ENCODE results near the gene TRMO.

TRMO gene

DNA sequence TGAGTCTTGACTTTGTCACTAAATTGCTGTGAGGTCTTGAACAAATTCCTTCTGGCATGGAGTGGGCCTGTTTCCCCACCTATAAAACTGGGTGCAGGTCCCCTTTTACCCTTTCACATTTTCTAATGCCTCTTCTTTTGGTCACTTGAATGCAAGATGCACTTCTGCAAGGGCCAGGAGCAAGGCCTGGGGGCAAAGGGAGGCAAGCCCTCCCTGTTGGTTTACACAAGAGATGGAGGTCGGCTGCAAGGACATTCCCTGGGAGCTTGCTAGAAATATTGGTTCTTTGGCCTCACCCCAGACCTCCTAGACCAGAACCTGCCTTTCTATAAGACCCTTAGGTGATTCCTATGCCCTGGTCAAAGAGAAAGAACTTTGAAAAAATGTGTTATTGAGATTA lies 63.5 kb downstream of the TRMO start:
- no peak for DNase-seq

DNA sequence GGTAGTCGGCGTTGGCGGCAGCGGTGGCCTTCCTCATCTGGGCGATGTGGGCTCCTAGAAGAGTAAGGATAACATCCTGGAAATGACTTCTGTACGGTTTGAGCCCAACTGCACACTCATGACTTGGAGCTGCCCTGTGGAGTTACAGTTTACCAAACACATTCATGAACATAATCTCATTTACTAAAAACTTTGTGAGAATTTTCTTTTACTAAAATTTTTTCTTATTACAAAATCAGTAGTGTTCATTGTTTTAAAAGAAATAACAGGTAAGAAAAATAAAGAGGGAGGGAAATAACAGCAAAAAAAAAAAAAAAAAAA lies 63.9 kb downstream of the TRMO start:
- DNase-seq, result no peak

DNA sequence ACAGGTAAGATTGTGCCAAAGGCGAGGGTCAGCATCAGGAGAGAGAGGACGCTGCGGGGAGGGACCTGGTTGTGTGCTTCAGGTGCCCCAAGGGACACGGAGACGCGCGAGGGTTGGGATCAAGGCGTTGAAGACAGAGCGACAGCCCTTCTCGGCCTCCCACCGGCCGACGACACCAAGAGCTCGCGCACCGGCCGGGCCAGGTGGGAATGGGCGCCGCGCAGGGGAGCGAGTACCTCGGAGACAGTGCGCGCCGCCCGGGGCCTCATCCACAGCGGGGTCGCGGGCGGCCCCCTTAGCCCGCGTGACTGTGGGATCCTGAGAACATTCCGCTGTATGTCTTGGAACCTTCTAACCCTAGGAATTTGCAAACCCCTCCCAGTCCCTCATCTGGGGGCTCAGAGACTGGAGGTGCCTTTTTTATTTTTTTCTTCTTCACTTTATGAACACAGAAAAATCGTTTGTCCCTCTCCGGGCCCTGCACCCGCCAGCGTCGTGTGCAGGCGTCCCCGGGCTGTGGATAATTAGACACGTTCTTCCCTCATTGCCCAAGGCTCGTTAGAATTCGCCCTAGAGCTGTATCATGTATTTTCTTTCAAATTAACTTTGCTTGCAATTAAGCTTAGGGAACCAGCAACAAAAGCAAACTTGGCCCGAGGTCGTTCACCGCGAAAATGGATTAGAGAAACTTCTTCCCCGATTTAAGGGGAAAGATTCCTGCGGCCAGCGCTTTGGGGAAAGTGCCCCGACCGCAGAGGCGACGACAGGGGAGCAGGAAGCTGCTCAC lies 64.5 kb downstream of the TRMO start:
- no peak for DNase-seq

DNA sequence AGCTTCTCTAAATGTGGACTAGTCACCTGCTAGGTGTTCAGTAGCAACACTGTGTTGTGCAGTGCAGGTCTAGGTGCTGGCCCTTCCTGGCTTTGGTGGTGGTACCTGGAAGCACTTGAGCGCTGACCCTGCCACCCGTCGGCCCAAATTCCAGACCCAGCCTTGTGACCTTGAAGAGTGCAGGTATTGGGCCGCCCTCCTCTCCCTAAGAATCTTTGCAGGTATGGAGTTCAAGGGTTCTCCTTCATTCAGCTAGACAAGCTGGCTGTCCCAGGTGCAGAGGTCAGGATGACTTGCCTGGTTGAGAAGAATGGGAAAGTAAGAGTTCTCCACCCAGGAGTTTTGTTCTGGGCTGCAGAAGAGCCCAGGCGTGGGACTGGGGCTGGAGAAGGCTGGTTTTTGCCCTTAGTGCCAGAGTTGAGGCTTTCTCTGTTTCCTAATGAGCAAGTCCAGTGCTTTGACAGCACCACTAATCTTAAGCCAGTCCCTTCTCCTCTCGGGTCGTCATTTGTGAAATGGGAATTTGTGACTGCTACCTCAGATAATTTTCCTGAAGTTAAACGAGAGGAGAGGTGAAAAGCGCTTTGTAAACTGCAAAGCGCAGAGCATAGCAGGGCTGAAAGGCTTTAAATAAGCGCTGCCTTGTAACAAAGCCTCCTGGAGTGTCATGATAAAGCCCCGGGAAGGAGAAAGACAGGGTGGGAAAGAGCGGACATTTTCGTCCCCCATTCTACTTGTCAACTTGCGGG lies 65.3 kb downstream of the TRMO start:
- no peak for DNase-seq

DNA sequence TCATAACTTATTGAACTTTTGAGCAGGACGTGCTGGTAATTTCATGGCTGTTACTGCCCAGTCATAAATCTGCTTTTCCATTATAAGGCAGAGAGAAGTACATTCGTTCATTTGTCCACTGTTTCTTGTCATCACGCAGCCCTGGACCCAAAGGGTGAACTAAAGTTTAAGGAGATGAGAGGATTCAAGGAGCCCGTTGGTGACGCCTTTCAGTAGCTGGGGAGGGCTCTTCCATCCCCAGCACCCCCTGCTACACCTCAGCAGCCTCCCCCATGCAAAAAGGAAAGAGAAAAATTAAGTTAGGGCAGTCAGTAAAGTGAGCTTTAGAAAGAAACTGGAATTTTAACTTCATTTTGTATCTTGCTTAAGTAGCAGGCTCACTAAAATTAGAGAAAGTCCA lies 66.4 kb downstream of the TRMO start:
- no peak for DNase-seq

DNA sequence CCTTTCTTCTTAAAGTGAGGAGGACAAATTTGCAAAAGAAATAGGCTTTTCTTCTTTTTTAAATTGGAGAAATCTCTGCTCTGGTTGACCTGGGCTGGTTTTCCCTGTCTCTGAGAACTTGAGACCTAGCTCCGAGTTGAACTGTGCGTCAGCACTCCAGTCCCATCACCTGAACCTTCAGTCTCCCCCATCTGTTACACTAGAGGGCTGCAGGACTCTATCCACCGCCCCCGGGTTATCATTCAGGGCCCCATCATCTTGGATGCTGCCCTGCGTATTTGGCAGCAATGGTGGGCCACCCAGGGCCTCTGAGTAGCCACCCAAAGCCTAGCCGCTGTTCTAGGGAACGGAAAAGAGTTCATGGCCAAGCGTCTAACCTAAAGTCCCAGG lies 66.8 kb downstream of the TRMO start:
- no peak for DNase-seq

DNA sequence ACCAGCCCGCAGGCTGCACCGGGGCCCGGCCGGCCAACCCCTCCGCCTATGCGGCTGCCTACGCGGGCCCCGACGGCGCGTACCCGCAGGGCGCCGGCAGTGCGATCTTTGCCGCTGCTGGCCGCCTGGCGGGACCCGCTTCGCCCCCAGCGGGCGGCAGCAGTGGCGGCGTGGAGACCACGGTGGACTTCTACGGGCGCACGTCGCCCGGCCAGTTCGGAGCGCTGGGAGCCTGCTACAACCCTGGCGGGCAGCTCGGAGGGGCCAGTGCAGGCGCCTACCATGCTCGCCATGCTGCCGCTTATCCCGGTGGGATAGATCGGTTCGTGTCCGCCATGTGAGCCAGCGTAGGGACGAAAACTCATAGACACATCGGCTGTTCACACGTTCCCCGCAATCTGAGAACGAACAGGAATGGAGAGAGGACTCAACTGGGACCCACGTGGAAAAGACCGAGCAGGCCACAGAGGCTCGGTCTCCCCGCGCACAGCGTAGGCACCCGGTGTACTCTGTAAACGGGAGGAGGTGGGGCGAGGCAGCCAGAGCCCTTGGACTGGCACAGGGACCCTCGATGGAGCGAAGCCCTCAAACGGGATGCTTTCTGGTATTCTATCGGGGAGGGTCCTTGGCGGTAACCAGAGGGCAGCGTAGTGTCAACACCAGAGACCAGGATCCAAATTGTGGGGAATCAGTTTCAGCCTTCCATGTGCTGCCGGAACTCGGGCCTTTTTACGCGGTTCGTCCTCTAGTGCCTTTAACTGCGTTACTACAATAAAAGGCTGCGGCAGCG lies 67.4 kb downstream of the TRMO start:
- DNase-seq, result no peak

Data from fibroblast of skin of scalp (primary cell).